Epithelial cell of proximal tubule (primary cell): ENCODE measurements around the gene SLC35B4. TPM values are rescaled to one million over a fixed set of nuclear protein-coding genes. Genes with fewer than 3 reads are reported as not detected.

Source experiments
- DNase-seq: peaks from one replicate; pipeline ENCODE4 v3.0.0-alpha.2; 2011; ENCODE audit warnings: low read depth
- H3K4me3 ChIP-seq: 2 replicates; pipeline ENCODE4 v1.5.1; 2011; ENCODE audit warnings: low read depth, mild to moderate bottlenecking, low read length
- CTCF ChIP-seq: conservative IDR thresholded peaks from 2 replicates; pipeline ENCODE4 v1.5.1; 2012; ENCODE audit warnings: low read depth, mild to moderate bottlenecking, low read length
- total RNA-seq: library from RNA; depleted of rRNA; stranded (reverse); fragments of >200 nt; gene quantifications from 2 replicates; pipeline ENCODE4 v1.2.3, GENCODE V29; 2015

SLC35B4 gene
- total RNA-seq, 1 donor from 2014 or later = 9.2 TPM

- no peak for TF ChIP-seq CTCF
- DNase-seq = no peak
- no peak overlapping the region for H3K4me3 ChIP-seq
Observed at GRCh38 chr7:134347567-134347966, 30.8 kb upstream of the SLC35B4 start.

- DNase-seq = no peak
Observed at GRCh38 chr7:134343796-134344195, 27.1 kb upstream of the SLC35B4 start.

GRCh38 chr7:134343136-134343535, 26.4 kb upstream of the SLC35B4 start:
- TF ChIP-seq CTCF = no peak
- DNase-seq = no peak
- H3K4me3 ChIP-seq = no peak overlapping the region

More at GRCh38 chr7:134343796-134344195, 27.1 kb upstream of the SLC35B4 start:
- no peak for TF ChIP-seq CTCF
- no peak overlapping the region for H3K4me3 ChIP-seq

GRCh38 chr7:134339475-134339874, 22.7 kb upstream of the SLC35B4 start:
- TF ChIP-seq CTCF = no peak
- no peak overlapping the region for H3K4me3 ChIP-seq
- DNase-seq = no peak

GRCh38 chr7:134337980-134338379, 21.2 kb upstream of the SLC35B4 start:
- TF ChIP-seq CTCF = no peak
- no peak overlapping the region for H3K4me3 ChIP-seq
- DNase-seq = no peak

- no peak overlapping the region for H3K4me3 ChIP-seq
- no peak for DNase-seq
- no peak for TF ChIP-seq CTCF
Observed at GRCh38 chr7:134334408-134334807, 17.7 kb upstream of the SLC35B4 start.

GRCh38 chr7:134333943-134334342, 17.2 kb upstream of the SLC35B4 start:
- no peak for TF ChIP-seq CTCF
- DNase-seq = no peak
- H3K4me3 ChIP-seq = no peak overlapping the region
